HepG2 (cell line): ENCODE measurements around the gene PARS2. TPM values are rescaled to one million over a fixed set of nuclear protein-coding genes. Genes with fewer than 3 reads are reported as not detected.

Experiments
- ATAC-seq: fragments of 200-7000 bp; cut with Tn5 transposase; 3 replicates; pipeline ENCODE4 v1.9.1; 2020; ENCODE audit warnings: mild to moderate bottlenecking, moderate library complexity
- BruUV-seq: library from RNA; stranded (reverse); fragments of 400-500 nt; replicated peaks from 2 replicates; lab custom pipeline; 2021; lab: Mats Ljungman, UMichigan
- CTCF ChIA-PET: fragments of 300-600 bp; formaldehyde crosslinking; extraction: SDS; loops from one replicate; lab custom pipeline; 2021; ENCODE audit warnings: low total read pairs, inconsistent platforms, low intra/inter-chr PET ratio; lab: Yijun Ruan, JAX
- POLR2A ChIA-PET: fragments of 350-600 bp; sonication (Branson Sonifier 250); formaldehyde crosslinking; loops from one replicate; lab custom pipeline; 2020; ENCODE audit warnings: antibody characterized with exemption, inconsistent platforms; lab: Yijun Ruan, JAX
- DNase-seq: peaks from one replicate; pipeline ENCODE4 v3.0.0-alpha.2; 2015; ENCODE audit warnings: low spot score
- FAIRE-seq: peaks from 3 replicates; lab custom pipeline; 2011; peaks lifted over from hg19 to GRCh38; lab: Jason Lieb, UNC
- H2AFZ ChIP-seq: one replicate; pipeline ENCODE4 v1.6.1; 2011; ENCODE audit warnings: low read length, inconsistent platforms
- H3K27ac ChIP-seq: fragments of 300-600 bp; 3 replicates; pipeline ENCODE4 v1.8.0; 2011; ENCODE audit warnings: mixed run types, mild to moderate bottlenecking, mixed read lengths, low read length, inconsistent platforms; ENCODE audit not compliant: insufficient read depth; ENCODE audit errors: extremely low read length
- H3K27me3 ChIP-seq, 2 experiments: fragments of 200-600 bp in 1 of 2; 2 replicates in 1 of 2; 3 replicates in 1 of 2; pipeline versions ENCODE4 v1.6.0 to v1.8.0; 2011; ENCODE audit warnings: low read length in 2 of 2, mild to moderate bottlenecking in 2 of 2, moderate library complexity in 2 of 2, inconsistent platforms in 1 of 2; ENCODE audit not compliant: insufficient read depth in 2 of 2, control insufficient read depth in 1 of 2
- H3K36me3 ChIP-seq, 2 experiments: fragments of 200-600 bp in 1 of 2; replicated peaks in 1 of 2; 2 replicates in 1 of 2; 3 replicates in 1 of 2; pipeline versions ENCODE4 v1.5.1 to v1.8.0; 2011; ENCODE audit warnings: low read length in 2 of 2, inconsistent platforms in 1 of 2; ENCODE audit not compliant: insufficient read depth in 2 of 2, control insufficient read depth in 1 of 2
- H3K4me1 ChIP-seq: 2 replicates; pipeline ENCODE4 v1.5.1; 2012; ENCODE audit warnings: low read length, inconsistent platforms; ENCODE audit not compliant: insufficient read depth
- H3K4me2 ChIP-seq: 2 replicates; pipeline ENCODE4 v1.6.0; 2011; ENCODE audit warnings: low read depth, low read length, inconsistent platforms
- H3K4me3 ChIP-seq, 3 experiments: fragments of 200-600 bp in 1 of 3; sonication (generic), shearing (Covaris generic) in 1 of 3; replicated peaks in 1 of 3; 2 replicates each; pipeline ENCODE4 v1.5.1; 2011 to 2016; ENCODE audit warnings: low read length in 3 of 3, inconsistent platforms in 2 of 3, low read depth in 2 of 3, mild to moderate bottlenecking in 2 of 3, control low read depth in 1 of 3, mixed read lengths in 1 of 3; ENCODE audit not compliant: insufficient read depth in 1 of 3
- H3K79me2 ChIP-seq: one replicate; pipeline ENCODE4 v1.6.1; 2011; ENCODE audit warnings: low read length, inconsistent platforms; ENCODE audit not compliant: insufficient read depth
- H3K9ac ChIP-seq: 2 replicates; pipeline ENCODE4 v1.6.0; 2011; ENCODE audit warnings: mild to moderate bottlenecking, low read depth, low read length, inconsistent platforms; ENCODE audit not compliant: insufficient read depth
- H3K9me3 ChIP-seq: 2 replicates; pipeline ENCODE4 v1.5.1; 2012; ENCODE audit warnings: mild to moderate bottlenecking, low read length
- H4K20me1 ChIP-seq: 2 replicates; pipeline ENCODE4 v1.6.0; 2011; ENCODE audit warnings: inconsistent platforms, mild to moderate bottlenecking, low read length, moderate library complexity; ENCODE audit not compliant: insufficient read depth
- FOXC1 ChIP-seq: sonication (generic); formaldehyde crosslinking; IDR thresholded peaks from 2 replicates; pipeline ENCODE4 v1.8.0; 2022; ENCODE audit warnings: mild to moderate bottlenecking, missing genetic modification reagents, borderline replicate concordance
- GABPA ChIP-seq, 2 experiments: IDR thresholded peaks; 2 replicates each; pipeline ENCODE4 v1.6.1; 2011 to 2016; ENCODE audit warnings: low read depth in 2 of 2, low read length in 1 of 2, missing biosample characterization in 1 of 2, missing genetic modification characterization in 1 of 2
- JDP2 ChIP-seq: sonication (generic); formaldehyde crosslinking; IDR thresholded peaks from 2 replicates; pipeline ENCODE4 v1.8.1; 2022; ENCODE audit warnings: missing genetic modification reagents, borderline replicate concordance
- MAZ ChIP-seq, 2 experiments: sonication (generic) in 1 of 2; formaldehyde crosslinking in 1 of 2; IDR thresholded peaks; 2 replicates each; pipeline versions ENCODE4 v1.5.0 to v1.6.1; 2012 to 2020; ENCODE audit warnings: low read depth in 2 of 2, mild to moderate bottlenecking in 2 of 2, borderline replicate concordance in 1 of 2, improper control_type of control experiment in 1 of 2, low read length in 1 of 2, missing genetic modification reagents in 1 of 2, moderate library complexity in 1 of 2
- SMAD9 ChIP-seq: sonication (generic); formaldehyde crosslinking; IDR thresholded peaks from 2 replicates; pipeline ENCODE4 v1.5.1; 2020; ENCODE audit warnings: mild to moderate bottlenecking, missing genetic modification reagents
- TSC22D2 ChIP-seq: sonication (generic); formaldehyde crosslinking; IDR thresholded peaks from 2 replicates; pipeline ENCODE4 v1.5.1; 2020; ENCODE audit warnings: missing genetic modification reagents, mild to moderate bottlenecking, borderline replicate concordance
- ZIK1 ChIP-seq: sonication (generic); formaldehyde crosslinking; IDR thresholded peaks from 2 replicates; pipeline ENCODE4 v1.5.0; 2020; ENCODE audit warnings: mild to moderate bottlenecking, low read depth, missing genetic modification reagents, borderline replicate concordance
- ZNF292 ChIP-seq: sonication (generic); formaldehyde crosslinking; IDR thresholded peaks from 2 replicates; pipeline ENCODE4 v1.8.1; 2022; ENCODE audit warnings: mild to moderate bottlenecking, low read depth, missing genetic modification reagents, borderline replicate concordance
- ZNF530 ChIP-seq: sonication (generic); formaldehyde crosslinking; IDR thresholded peaks from 2 replicates; pipeline ENCODE4 v1.5.0; 2020; ENCODE audit warnings: low read depth, mild to moderate bottlenecking, missing genetic modification reagents
- ZNF605 ChIP-seq: sonication (generic); formaldehyde crosslinking; IDR thresholded peaks from 2 replicates; pipeline ENCODE4 v1.8.0; 2022; ENCODE audit warnings: mild to moderate bottlenecking, missing genetic modification reagents
- ZNF777 ChIP-seq: sonication (generic); formaldehyde crosslinking; IDR thresholded peaks from 2 replicates; pipeline ENCODE4 v1.4.0; 2020; ENCODE audit warnings: missing genetic modification reagents
- ZNF841 ChIP-seq: sonication (generic); formaldehyde crosslinking; IDR thresholded peaks from 2 replicates; pipeline ENCODE4 v1.8.1; 2023; ENCODE audit warnings: missing genetic modification reagents, borderline replicate concordance
- WGBS: methylation state at CpG from one replicate; pipeline ENCODE4 v1.1.6; 2017; ENCODE audit warnings: low lambda C conversion rate; 5-methylcytosine and 5-hydroxymethylcytosine counted together
- in situ Hi-C: cut with HindIII; loops from 2 replicates; pipeline ENCODE4 v1.10.0; 2017; ENCODE audit warnings: low pct_unique_long_range_greater_than_20kb; ENCODE audit not compliant: extremely low pct_ligation_motif_present
- intact Hi-C: fragments of 100-400 bp; cut with micrococcal nuclease; formaldehyde crosslinking; loops from one replicate; pipeline ENCODE4 v1.10.0; 2022; ENCODE audit not compliant: unreplicated experiment
- polyA plus RNA-seq, 8 experiments: library from polyadenylated mRNA; depleted of rRNA in 3 of 8; stranded (reverse) in 7 of 8; unstranded in 1 of 8; fragments of >200 nt; fragmentation: Illumina TruSeq in 4 of 8; extraction: Trizol in 4 of 8; gene quantifications; 2 replicates each; pipeline versions ENCODE4 v1.2.1 to v1.2.3, GENCODE V29; 2011 to 2016; ENCODE audit warnings: low read depth in 4 of 8, missing spikeins in 1 of 8, mixed read lengths in 1 of 8; ENCODE audit not compliant: insufficient read depth in 1 of 8
- total RNA-seq, 5 experiments: library from RNA; depleted of rRNA; stranded (reverse); fragments of >200 nt; fragmentation: Illumina TruSeq; extraction: Trizol; gene quantifications; 2 replicates each; pipeline ENCODE4 v1.2.3, GENCODE V29; 2016; ENCODE audit warnings: low read depth in 1 of 5
- TF ChIP-seq, protein P1 (sequence below): sonication (generic); formaldehyde crosslinking; conservative IDR thresholded peaks from 2 replicates; pipeline ENCODE4 v1.5.0; 2020; ENCODE audit warnings: missing genetic modification reagents
- TF ChIP-seq, protein P2 (sequence below): sonication (generic); formaldehyde crosslinking; IDR thresholded peaks from 2 replicates; pipeline ENCODE4 v1.4.0; 2020; ENCODE audit warnings: mild to moderate bottlenecking, missing genetic modification reagents

Gene PARS2
- total and polyA plus RNA-seq, 2 of the 13 experiments (the other 11 are each of a cell fraction or from before 2014, with no cell fraction given), result 2.4 to 4.6 TPM

DNA sequence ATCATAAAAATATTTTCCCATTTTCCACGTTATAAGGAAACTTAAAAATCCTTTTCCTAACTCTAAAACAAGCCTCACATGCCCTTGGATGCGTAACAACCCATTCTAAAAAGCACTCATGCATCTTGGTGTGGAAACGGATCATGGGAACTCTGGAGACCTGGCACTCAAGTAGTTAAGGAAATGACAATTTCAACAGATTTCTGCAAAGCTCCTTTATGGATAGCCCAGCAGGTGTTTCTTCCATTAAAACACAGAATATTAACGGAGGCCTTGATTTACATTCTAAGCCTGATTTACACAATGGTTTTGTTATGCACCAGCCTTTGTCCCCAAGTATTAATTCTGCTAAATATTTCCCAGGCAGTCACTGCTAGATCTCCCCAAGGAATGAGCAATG lies 12.9 kb downstream of the PARS2 start (continued):
- TF ChIP-seq JDP2, result no peak

DNA sequence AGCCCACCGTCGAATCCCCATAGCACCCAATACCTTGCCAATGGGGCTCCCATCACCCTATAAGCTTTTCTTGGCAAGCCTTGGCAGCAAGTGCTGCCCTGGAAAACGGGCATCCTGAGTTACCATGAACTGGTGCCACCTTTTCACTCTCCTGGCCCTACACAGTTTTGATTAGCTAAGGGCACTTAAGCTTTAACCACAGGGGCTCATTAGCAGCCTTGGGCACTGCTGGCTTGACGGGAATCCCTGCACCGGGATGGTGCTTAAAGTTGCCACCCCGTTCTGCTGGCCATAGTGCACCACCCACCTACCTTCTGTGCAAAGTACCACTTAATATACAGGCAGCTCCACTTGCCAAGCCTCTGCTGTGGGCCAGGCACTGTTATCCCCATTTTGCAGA lies 13.7 kb downstream of the PARS2 start:
- Histone ChIP-seq H2AFZ (no peak overlapping the region), H3K4me2 (no peak overlapping the region), H3K9ac (no peak overlapping the region), H3K27me3 (no peaks in the 10 kb centered on the region; a peak in 1 of 5 replicates), H3K9me3 (no peaks in the 10 kb centered on the region), H3K79me2 (no peaks in the 10 kb centered on the region), H3K4me3 (no peak overlapping the region), H4K20me1 (no peaks in the 10 kb centered on the region), H3K27ac (no peak overlapping the region), H3K36me3 (no peaks in the 10 kb centered on the region), H3K4me1 (no peaks in the 10 kb centered on the region)
- POLR2A ChIA-PET, result no interaction called here
- CTCF ChIA-PET, result no interaction called here
- no peak for ATAC-seq
- intact Hi-C loops, result no loop called here
- no TSS peak for BruUV-seq
- 10% methylated on average over 3 of the region's 6 CpGs for WGBS
- no peak for DNase-seq
- in situ Hi-C loops, result no loop called here
- no peak for TF ChIP-seq ZNF292 (CRISPR knock-in tag)
- no peak for TF ChIP-seq ZNF530 (CRISPR knock-in tag)
- TF ChIP-seq, protein P1, sequence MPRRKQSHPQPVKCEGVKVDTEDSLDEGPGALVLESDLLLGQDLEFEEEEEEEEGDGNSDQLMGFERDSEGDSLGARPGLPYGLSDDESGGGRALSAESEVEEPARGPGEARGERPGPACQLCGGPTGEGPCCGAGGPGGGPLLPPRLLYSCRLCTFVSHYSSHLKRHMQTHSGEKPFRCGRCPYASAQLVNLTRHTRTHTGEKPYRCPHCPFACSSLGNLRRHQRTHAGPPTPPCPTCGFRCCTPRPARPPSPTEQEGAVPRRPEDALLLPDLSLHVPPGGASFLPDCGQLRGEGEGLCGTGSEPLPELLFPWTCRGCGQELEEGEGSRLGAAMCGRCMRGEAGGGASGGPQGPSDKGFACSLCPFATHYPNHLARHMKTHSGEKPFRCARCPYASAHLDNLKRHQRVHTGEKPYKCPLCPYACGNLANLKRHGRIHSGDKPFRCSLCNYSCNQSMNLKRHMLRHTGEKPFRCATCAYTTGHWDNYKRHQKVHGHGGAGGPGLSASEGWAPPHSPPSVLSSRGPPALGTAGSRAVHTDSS (CRISPR knock-in tag), result no peak
- TF ChIP-seq, protein P2, sequence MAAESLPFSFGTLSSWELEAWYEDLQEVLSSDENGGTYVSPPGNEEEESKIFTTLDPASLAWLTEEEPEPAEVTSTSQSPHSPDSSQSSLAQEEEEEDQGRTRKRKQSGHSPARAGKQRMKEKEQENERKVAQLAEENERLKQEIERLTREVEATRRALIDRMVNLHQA (CRISPR knock-in tag), result no peak
- TF ChIP-seq SMAD9 (CRISPR knock-in tag), result no peak
- no peak for TF ChIP-seq MAZ (IDR thresholded peaks at IDR 0.05; ENCODE audit: borderline replicate concordance, low read depth, low read length)
- TF ChIP-seq MAZ (CRISPR knock-in tag; IDR thresholded peaks at IDR 0.05; ENCODE audit: low read depth), result no peak
- TF ChIP-seq ZNF841 (CRISPR knock-in tag), result no peak
- no peak for TF ChIP-seq GABPA (IDR thresholded peaks at IDR 0.05; ENCODE audit: low read depth, low read length)
- TF ChIP-seq GABPA (CRISPR knock-in tag; IDR thresholded peaks at IDR 0.05; ENCODE audit: low read depth), result no peak
- TF ChIP-seq TSC22D2 (CRISPR knock-in tag), result no peak
- TF ChIP-seq FOXC1 (CRISPR knock-in tag), result no peak
- no peak for TF ChIP-seq ZIK1
- TF ChIP-seq ZNF777 (CRISPR knock-in tag), result no peak
- TF ChIP-seq ZNF605 (CRISPR knock-in tag), result no peak
- FAIRE-seq, result no peak
